GM10847 (cell line): ENCODE data around the gene SARM1.

Experiments
- POLR2A ChIP-seq: IDR thresholded peaks from 2 replicates; pipeline ENCODE4 v1.6.1; 2011; ENCODE audit not compliant: insufficient read length; ENCODE audit errors: extremely low read depth

Gene SARM1

DNA sequence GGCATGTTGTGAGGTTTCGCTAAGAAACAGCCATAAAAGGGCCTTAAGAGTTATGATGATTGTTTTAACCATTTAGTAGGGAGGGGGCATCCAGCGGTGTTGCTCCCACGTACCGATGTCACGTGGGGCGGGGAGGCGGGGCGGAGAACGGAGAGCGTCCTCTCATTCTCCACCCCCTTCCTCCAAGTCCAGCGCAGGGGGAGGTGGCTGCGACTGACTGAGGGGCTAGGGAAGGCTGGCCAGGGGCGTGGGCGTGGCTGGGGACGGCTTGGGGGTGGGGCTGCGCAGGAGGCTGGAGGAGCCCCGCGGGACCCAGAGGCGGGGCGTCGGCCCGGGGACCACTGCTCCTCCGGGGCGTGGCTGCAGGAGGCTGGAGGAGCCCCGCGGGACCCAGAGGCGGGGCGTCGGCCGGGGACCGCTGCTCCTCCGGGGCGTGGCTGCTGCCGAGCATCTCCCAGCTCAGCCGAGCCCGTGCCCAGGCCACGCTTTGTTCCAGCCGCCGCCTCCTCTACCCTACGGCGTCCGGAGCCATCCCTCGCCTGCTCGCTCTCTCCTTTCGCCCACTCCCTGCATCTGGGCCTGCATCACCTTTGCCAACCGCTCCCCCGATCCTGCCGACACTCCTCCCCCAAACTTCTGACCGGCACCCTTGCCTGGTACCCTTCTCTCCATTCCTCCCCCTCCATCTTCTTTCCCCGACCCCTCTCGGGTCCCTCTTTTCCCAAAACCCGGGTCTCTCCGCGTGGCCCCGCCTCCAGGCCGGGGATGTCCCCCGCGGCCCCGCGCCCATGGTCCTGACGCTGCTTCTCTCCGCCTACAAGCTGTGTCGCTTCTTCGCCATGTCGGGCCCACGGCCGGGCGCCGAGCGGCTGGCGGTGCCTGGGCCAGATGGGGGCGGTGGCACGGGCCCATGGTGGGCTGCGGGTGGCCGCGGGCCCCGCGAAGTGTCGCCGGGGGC, at the start of gene SARM1:
SARM1 (plus strand) TSS at position 450 of the 958 bp plus-strand sequence; CDS start at position 789, 339 bp downstream.
- TF ChIP-seq POLR2A: no peak

GRCh38 chr17:28324267-28324745, 47.2 kb upstream of the SARM1 start:
- TF ChIP-seq POLR2A: no peak

DNA sequence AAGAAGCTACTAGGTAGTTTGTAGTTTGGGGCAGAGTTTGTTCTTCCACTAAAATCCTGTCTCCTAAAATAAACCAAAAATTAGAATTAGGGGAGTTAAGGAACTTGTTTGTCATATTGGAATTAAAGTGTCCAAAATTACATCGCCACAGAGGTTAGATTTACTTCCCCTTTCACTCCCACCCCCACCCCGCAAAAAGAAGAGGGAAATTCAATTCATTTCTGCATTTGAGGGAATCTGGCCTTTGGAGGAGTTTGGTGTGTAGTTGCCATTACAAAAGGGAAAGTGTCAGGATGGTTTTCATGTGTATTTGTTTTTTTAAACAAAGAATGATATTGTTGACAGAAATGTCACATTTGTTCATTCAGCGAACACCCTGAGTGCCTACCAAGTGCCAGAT, 46.7 kb upstream of the SARM1 start:
- no peak for TF ChIP-seq POLR2A

GRCh38 chr17:28325211-28325610, 46.3 kb upstream of the SARM1 start:
- no peak for TF ChIP-seq POLR2A

DNA sequence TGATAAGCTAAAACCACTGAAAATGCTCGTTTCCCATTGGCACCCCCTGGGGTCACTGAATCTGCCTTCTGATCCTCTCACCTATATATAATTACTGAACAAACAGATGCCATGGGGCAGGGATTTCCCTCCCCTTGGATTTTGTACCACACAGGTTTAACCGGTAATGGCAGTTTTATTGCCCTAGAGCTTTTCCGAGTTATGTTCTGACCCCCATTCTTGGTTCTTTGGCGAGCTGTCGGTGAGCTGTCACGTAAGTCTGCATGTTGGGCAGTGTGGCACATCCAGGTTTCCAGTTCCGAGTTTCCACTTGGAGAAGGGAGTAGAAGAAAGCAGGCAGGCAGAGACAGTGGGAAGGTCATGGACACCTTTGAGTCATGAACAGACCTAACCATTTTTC, 45.4 kb upstream of the SARM1 start:
- TF ChIP-seq POLR2A: no peak

GRCh38 chr17:28327031-28327607, 44.4 kb upstream of the SARM1 start:
- no peak for TF ChIP-seq POLR2A

DNA sequence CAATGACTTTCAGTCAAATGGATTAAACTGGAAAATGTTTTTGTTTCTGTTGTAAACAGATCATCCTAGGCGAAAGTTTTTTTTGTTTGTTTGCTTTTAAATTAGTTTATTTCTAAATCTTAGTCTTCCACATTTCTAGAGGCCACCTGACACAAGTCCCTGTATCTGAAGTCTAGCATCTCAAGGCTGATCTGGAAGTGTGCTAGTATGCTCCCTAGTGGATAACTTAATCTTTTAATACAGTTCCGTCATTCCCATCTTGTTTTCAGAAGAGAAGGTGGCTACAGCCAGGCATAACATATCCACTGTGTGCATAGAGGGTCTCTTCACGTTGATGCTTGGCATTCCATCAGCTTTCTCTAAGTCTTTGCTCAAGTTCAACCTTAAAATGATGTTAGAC, 43.8 kb upstream of the SARM1 start:
- TF ChIP-seq POLR2A: no peak

GRCh38 chr17:28328325-28328724, 43.2 kb upstream of the SARM1 start:
- no peak for TF ChIP-seq POLR2A

GRCh38 chr17:28330671-28331070, 40.8 kb upstream of the SARM1 start:
- no peak for TF ChIP-seq POLR2A

DNA sequence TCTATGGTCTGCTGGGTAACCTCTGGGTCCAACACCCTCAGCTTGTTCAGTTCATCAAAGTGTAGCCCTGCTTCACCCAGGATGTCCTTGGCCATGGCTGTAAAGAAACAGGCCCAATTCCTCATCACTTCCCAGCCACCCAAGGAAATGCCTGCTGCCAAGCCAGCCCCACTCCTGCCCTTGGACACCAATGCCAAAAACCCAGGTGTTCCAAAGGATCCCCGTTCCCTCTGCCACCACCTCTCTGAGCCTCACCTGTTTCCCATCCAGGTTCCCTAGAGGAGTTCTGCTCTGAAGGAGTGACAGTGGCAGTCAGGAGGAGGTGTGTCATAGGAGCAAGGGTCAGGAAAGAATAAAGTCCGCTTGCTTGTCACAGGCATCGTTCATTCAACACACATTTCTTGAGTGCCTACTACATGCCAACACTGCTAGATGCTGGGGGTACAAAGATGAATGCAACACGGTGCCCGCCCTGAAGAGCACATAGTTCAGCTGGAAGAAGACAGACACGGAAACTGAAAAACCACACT, 39.5 kb upstream of the SARM1 start:
- no peak for TF ChIP-seq POLR2A

DNA sequence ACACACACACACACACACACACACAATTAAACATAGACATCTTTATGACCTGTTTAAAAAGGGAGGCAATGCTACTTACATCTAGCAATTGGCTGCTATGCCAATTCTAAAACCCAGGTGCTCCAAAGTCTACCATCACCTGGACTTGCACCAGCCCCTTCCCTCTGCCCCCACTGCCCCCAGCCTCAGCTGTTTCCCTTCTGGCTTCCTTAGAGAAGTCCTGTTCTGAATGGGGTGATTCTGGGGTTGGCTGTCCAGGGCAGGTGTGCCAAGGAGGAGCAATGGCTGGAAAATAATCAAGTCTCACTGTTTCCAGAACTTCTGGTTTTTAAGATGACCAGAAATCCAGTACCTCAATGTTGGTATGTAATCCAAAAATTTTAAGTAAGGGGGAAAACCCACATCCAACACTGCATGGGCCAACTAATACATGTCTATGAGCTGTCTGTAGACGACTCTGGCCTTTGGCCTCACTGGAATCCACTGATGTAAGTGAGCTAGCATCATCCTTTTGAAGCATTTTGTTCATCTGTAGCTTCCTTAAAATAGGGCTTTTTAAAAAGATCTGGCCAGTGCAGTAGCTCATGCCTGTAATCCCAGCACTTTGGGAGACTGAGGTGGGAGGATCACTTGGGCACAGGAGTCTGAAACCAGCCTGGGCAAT, 38.3 kb upstream of the SARM1 start:
- TF ChIP-seq POLR2A: no peak

DNA sequence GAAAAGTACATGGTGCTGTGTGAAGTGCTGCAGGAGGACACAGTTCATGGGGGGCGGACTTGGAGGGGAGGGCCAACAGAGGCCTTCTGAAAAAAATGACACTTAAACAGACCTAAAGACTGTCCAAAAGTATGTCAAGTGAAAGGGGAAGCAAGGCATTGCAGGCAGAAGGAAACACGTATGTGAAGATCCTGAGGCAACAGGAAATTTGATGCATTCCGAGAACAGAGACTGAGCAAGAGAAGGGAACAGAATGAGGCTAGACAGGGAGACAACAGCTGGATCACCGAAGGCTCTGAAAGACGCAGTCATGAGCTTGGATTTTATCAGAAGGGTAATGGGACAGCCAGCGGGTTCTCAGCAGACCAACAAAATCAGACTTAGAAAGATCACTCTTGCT, 37.3 kb upstream of the SARM1 start:
- no peak for TF ChIP-seq POLR2A

DNA sequence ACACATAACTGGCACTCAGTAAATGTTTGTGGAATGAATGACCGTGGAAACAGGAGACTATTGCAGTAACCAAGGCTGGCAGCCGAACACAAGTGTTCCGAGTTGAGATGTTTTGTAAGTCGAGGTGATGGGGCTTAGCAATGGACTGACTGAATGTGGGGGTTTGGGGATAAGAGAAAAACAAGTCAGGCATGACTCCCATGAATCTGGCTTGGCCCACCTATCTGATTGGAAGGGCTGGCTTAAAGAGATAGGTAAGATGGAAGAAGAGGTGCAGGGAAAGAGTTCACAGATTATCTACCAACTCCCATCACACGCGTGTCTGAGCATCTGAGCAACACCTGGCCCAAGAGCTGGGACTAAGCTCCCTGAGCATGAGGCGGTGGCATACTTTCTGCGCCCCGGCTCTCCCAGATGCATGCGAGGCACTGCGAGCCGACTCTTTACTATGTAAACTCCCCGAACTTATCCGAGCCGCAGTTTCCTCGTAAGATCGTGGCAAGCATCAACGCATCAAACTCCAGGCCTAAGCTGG, 36.8 kb upstream of the SARM1 start:
- TF ChIP-seq POLR2A: no peak

- TF ChIP-seq POLR2A: peak; percentile 78
Measured at GRCh38 chr17:28335201-28335958, 36.1 kb upstream of the SARM1 start, which contains the start of the genes IFT20 and TNFAIP1. Gene IFT20 (minus strand): TSS chr17:28335472. CDS start chr17:28331985, 3,487 bp downstream. Gene TNFAIP1 (plus strand): TSS chr17:28335761. CDS start chr17:28339522, 3,761 bp downstream.
